Heart left ventricle (tissue), 16 donors: ENCODE data around the gene DAAM1. TPM values are rescaled to one million over a fixed set of nuclear protein-coding genes. Genes with fewer than 3 reads are reported as not detected.

ENCODE experiments used
- ATAC-seq, 4 donors: fragments of 200-7000 bp; cut with Tn5 transposase; one replicate each; pipeline ENCODE4 v1.9.1; 2020 to 2022; ENCODE audit warnings: moderate library complexity in 4 of 4, mild to moderate bottlenecking in 3 of 4, moderate number of reproducible peaks in 1 of 4
- DNase-seq, 5 donors: peaks; one replicate each; pipeline ENCODE4 v3.0.0-alpha.2; 2020
- H3K27ac ChIP-seq, 12 donors: fragments of 200-600 bp; sonication (generic) in 4 of 12; one replicate each; pipeline versions ENCODE4 v1.5.0 to v1.8.0; 2016 to 2022; ENCODE audit warnings: mild to moderate bottlenecking in 2 of 12
- H3K27me3 ChIP-seq, 9 donors: fragments of 200-600 bp; sonication (generic) in 2 of 9; one replicate each; pipeline versions ENCODE4 v1.5.1 to v1.8.0; 2016 to 2022; ENCODE audit warnings: mild to moderate bottlenecking in 3 of 9
- H3K36me3 ChIP-seq, 9 donors: fragments of 200-600 bp; sonication (generic) in 2 of 9; one replicate each; pipeline versions ENCODE4 v1.5.0 to v1.8.0; 2018 to 2022; ENCODE audit warnings: mild to moderate bottlenecking in 2 of 9
- H3K4me1 ChIP-seq, 12 donors: fragments of 200-600 bp; sonication (generic) in 4 of 12; one replicate each; pipeline versions ENCODE4 v1.5.0 to v1.8.0; 2016 to 2022; ENCODE audit warnings: mild to moderate bottlenecking in 3 of 12
- H3K4me3 ChIP-seq, 12 donors: fragments of 200-600 bp; sonication (generic) in 4 of 12; one replicate each; pipeline versions ENCODE4 v1.5.0 to v1.8.0; 2017 to 2022; ENCODE audit warnings: mild to moderate bottlenecking in 9 of 12, moderate library complexity in 4 of 12
- H3K9me3 ChIP-seq, 12 donors: fragments of 200-600 bp; sonication (generic) in 4 of 12; one replicate each; pipeline versions ENCODE4 v1.5.0 to v1.8.0; 2016 to 2022; ENCODE audit warnings: mild to moderate bottlenecking in 1 of 12
- CTCF ChIP-seq, 12 donors: fragments of 200-600 bp; sonication (generic) in 4 of 12; IDR thresholded peaks; one replicate each; pipeline versions ENCODE4 v1.5.0 to v1.8.0; 2018 to 2022; ENCODE audit warnings: antibody characterized with exemption in 12 of 12, mild to moderate bottlenecking in 5 of 12
- POLR2A ChIP-seq, 2 donors: fragments of 450-650 bp; IDR thresholded peaks; one replicate each; pipeline ENCODE4 v1.6.1; 2017; ENCODE audit warnings: antibody characterized with exemption in 2 of 2, mild to moderate bottlenecking in 2 of 2, moderate library complexity in 2 of 2
- WGBS, 4 donors: extraction: QIAGEN DNeasy Blood & Tissue Kit in 2 of 4; methylation state at CpG; one replicate each; pipeline versions ENCODE4 v1.1.5 to v1.1.7; 2013 to 2018; 5-methylcytosine and 5-hydroxymethylcytosine counted together
- intact Hi-C, 10 donors: fragments of 100-400 bp; cut with DNase I; formaldehyde crosslinking; loops; one replicate each; pipeline versions ENCODE4 v1.11.1 to v1.14.2; 2022
- polyA plus RNA-seq, 2 donors: library from polyadenylated mRNA; stranded (reverse); fragments of 200-250 nt; gene quantifications; one replicate each; pipeline ENCODE4 v1.2.3, GENCODE V29; 2013
- total RNA-seq, 9 donors: library from RNA; depleted of rRNA in 2 of 9; stranded (reverse); fragments of >200 nt in 2 of 9; fragmentation: NEBNext Ultra II Directional in 3 of 9; extraction: Animal tissue kit (Norgen Biotek cat#: 25700) in 3 of 9; gene quantifications; one replicate each; pipeline versions ENCODE4 v1.1.0 to v1.2.4, GENCODE V29; 2016 to 2023
- donor health status: ischemic (EF 13 %, LVEDD 7.1; RV severe dilation, severe dysfunction).
- donor health status: healthy with polysubstance abuse.
- donor health status: DM: no; HTN: yes; CAD: no.
- donor health status: DM: no; HTN: no; CAD: no.
- donor health status: ischemic (EF 25% LVEDD 6.9; RV normal size, moderate dysfunction).
- donor health status: ischemic (EF 25% LVEDD 5.7; RV mildly dilated, moderate dysfunction).
- donor health status: healthy.
- donor health status: DM: yes; HTN: yes; CAD: no.
- donor health status: ischemic (EF 35%, LVEDD 5.7; RV mildly dilated, moderate dysfunction).
- donor health status: nonischemic (EF 11% LVEDD 7.7; RV severe dilation, severe dysfunction).
- donor health status: DM: yes; HTN: yes; CAD: no.
- donor health status: PGD.
- donor health status: ischemic (EF 29% LVEDD 5.4; RV normal size, mild dysfunction).
- donor health status: nonischemic (EF 23%, LVEDD 6.1; RV moderate dilation, normal function).

DAAM1 gene
- total and polyA plus RNA-seq, 11 donors, result 18.2 to 92.6 (median 67.2) TPM

- ATAC-seq (no peak), DNase-seq (no peak)
- WGBS, 4 donors, result 94 to 97% (median 95%) methylated on average over 1 of the region's 1 CpG
- peaks cover 2 to 52% (median 33%) of the 10 kb centered on the region in 12 donors for H3K4me1 ChIP-seq
- TF ChIP-seq POLR2A (IDR thresholded peaks at IDR 0.05), result no peak
- TF ChIP-seq CTCF (IDR thresholded peaks at IDR 0.05), result no peak
- intact Hi-C loops, result no loop called here
- no peaks in the 10 kb centered on the region for H3K27me3 ChIP-seq
- H3K4me3 ChIP-seq, result no peak overlapping the region
- peak overlapping the region in 5 of 12 donors; percentile 54 to 78 (median 60) for H3K27ac ChIP-seq
- H3K9me3 ChIP-seq, result no peaks in the 10 kb centered on the region
- peaks cover 0 to 26% (median 18%) of the 10 kb centered on the region in 9 donors for H3K36me3 ChIP-seq
Measured at GRCh38 chr14:59292028-59292427, 103.6 kb downstream of the DAAM1 start.

- peak overlapping the region in 10 of 12 donors; percentile 7 to 78 (median 54) for H3K27ac ChIP-seq
- H3K36me3 ChIP-seq, result peaks cover 0 to 26% (median 18%) of the 10 kb centered on the region in 9 donors
- peaks cover 2 to 62% (median 42%) of the 10 kb centered on the region in 12 donors for H3K4me1 ChIP-seq
- DNase-seq (no peak), ATAC-seq (peak in 1 of 4 donors; percentile 12)
- no peaks in the 10 kb centered on the region for H3K27me3 ChIP-seq
- no peaks in the 10 kb centered on the region for H3K9me3 ChIP-seq
- TF ChIP-seq CTCF (IDR thresholded peaks at IDR 0.05) (no peak), POLR2A (IDR thresholded peaks at IDR 0.05) (no peak)
- no peak overlapping the region for H3K4me3 ChIP-seq
- 73 to 82% (median 76%) methylated on average over 4 of the region's 4 CpGs for WGBS, 4 donors
- intact Hi-C loops, result no loop called here
Measured at GRCh38 chr14:59292921-59293534, 104.6 kb downstream of the DAAM1 start.

- 55 to 69% (median 64%) methylated on average over 8 of the region's 8 CpGs for WGBS, 4 donors
- H3K9me3 ChIP-seq, result no peaks in the 10 kb centered on the region
- H3K27ac ChIP-seq, result peak overlapping the region in 10 of 12 donors; percentile 7 to 78 (median 54)
- DNase-seq (peak; percentile 44 to 69 (median 65)), ATAC-seq (peak; percentile 71 to 87 (median 85))
- TF ChIP-seq POLR2A (IDR thresholded peaks at IDR 0.05) (no peak), CTCF (IDR thresholded peaks at IDR 0.05) (no peak)
- H3K36me3 ChIP-seq, result peaks cover 0 to 26% (median 18%) of the 10 kb centered on the region in 9 donors
- intact Hi-C loops, result no loop called here
- no peak overlapping the region for H3K4me3 ChIP-seq
- no peaks in the 10 kb centered on the region for H3K27me3 ChIP-seq
- H3K4me1 ChIP-seq, result peaks cover 2 to 70% (median 44%) of the 10 kb centered on the region in 12 donors
Measured at GRCh38 chr14:59293935-59294661, 105.6 kb downstream of the DAAM1 start.

DNA sequence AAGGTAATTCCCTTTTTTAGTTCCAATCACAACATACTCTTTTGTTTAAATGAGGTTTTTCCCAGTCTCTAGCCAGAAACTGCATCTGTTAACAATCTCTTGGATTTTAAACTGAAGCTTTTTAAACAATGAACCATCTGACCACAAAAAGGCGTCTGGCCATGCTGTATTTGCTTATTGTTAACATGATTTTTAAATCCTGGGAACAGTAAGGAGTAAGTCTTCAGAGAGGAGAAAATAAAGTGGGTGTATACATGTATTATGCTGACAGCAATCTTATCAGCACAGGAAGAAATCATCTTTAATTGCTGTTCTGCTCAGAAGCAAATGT lies 106.2 kb downstream of the DAAM1 start:
- WGBS, 4 donors, result 54 to 72% (median 60%) methylated on average over 1 of the region's 1 CpG
- no peak for DNase-seq
- peaks cover 0 to 26% (median 18%) of the 10 kb centered on the region in 9 donors for H3K36me3 ChIP-seq
- H3K27ac ChIP-seq, result peak overlapping the region in 10 of 12 donors; percentile 7 to 78 (median 54)
- H3K27me3 ChIP-seq, result no peaks in the 10 kb centered on the region
- H3K4me3 ChIP-seq, result no peak overlapping the region
- TF ChIP-seq CTCF (IDR thresholded peaks at IDR 0.05) (no peak), POLR2A (IDR thresholded peaks at IDR 0.05) (no peak)
- H3K9me3 ChIP-seq, result no peaks in the 10 kb centered on the region
- intact Hi-C loops, result no loop called here
- H3K4me1 ChIP-seq, result peaks cover 2 to 75% (median 44%) of the 10 kb centered on the region in 12 donors
- peak in 1 of 4 donors; percentile 24 for ATAC-seq
